Esophagus squamous epithelium (tissue), 4 donors: ENCODE measurements around the gene DAD1.

Source experiments
- POLR2A ChIP-seq, 4 donors: fragments of 450-650 bp; IDR thresholded peaks; one replicate each; pipeline ENCODE4 v1.6.1; 2017; ENCODE audit warnings: antibody characterized with exemption in 4 of 4, mild to moderate bottlenecking in 4 of 4, moderate library complexity in 3 of 4
- TF ChIP-seq, protein P1 (sequence below), 6 experiments: fragments of 450-650 bp in 4 of 6; fragments of 200-600 bp in 2 of 6; sonication (generic) in 2 of 6; IDR thresholded peaks; one replicate each; pipeline ENCODE4 v1.5.1; 2016 to 2019; ENCODE audit warnings: antibody characterized with exemption in 6 of 6, mild to moderate bottlenecking in 4 of 6, moderate library complexity in 4 of 6

DNA sequence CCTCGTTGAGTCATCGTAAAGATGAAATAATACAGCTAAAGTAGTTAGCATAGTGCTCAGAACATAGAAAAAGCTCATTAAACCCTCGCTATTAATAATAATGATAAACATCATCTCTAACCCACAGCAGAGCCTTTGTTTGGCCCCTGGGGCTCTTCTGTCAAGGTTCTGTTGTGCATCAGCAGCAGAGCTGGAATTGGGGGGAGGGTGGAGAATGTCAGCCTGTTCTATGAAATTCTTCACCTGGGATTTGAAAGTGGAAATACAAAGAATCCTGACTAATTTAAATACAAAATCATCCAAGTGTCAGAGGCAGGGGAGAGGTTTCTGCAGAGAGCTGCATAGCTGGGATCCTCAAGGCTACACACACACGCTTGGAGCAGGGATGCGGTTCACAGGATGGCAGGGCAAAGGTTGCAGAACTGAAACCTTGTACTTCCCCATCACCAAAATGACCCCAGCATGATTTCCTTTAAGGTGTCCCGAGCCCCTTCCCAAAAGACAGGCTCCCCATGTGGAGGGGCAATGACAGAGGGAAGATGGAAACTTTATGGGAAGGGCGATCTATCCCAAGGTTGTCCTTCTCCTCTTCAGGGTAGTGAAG is 71.8 kb downstream of the DAD1 start:
- TF ChIP-seq, protein P1, sequence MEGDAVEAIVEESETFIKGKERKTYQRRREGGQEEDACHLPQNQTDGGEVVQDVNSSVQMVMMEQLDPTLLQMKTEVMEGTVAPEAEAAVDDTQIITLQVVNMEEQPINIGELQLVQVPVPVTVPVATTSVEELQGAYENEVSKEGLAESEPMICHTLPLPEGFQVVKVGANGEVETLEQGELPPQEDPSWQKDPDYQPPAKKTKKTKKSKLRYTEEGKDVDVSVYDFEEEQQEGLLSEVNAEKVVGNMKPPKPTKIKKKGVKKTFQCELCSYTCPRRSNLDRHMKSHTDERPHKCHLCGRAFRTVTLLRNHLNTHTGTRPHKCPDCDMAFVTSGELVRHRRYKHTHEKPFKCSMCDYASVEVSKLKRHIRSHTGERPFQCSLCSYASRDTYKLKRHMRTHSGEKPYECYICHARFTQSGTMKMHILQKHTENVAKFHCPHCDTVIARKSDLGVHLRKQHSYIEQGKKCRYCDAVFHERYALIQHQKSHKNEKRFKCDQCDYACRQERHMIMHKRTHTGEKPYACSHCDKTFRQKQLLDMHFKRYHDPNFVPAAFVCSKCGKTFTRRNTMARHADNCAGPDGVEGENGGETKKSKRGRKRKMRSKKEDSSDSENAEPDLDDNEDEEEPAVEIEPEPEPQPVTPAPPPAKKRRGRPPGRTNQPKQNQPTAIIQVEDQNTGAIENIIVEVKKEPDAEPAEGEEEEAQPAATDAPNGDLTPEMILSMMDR (IDR thresholded peaks at IDR 0.05): no peak
- TF ChIP-seq POLR2A (IDR thresholded peaks at IDR 0.05): no peak
